ENCODE data around the gene PDPR. TPM values are rescaled to one million over a fixed set of nuclear protein-coding genes. Genes with fewer than 3 reads are reported as not detected.
"Not testable (repeated sequence)": the region's sequence is repeated elsewhere in the genome, so short reads cannot be mapped to it uniquely, and the experiment has no call there.

Gene PDPR
- total and polyA plus RNA-seq, 2 of the 8 experiments (the other 6 are each of a cell fraction or from before 2014, with no cell fraction given) = 40.2 to 43.1 TPM

DNA sequence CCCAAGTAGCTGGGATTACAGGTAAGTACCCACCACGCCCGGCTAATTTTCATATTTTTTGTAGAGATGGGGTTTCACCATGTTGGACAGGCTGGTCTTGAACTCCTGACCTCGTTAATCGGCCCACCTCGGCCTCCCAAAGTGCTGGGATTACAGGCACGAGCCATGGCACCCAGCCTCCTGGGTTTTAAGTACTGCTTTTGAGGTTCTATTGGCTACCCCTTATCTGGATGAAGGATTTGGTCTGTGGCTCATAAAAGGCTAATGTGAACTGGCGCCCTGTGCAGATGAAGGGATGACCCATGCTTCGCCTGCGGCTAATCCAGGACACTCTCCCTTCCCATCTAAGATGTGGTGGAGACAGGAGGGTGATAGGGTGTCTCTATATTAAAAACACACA is 85.0 kb downstream of the PDPR start:
- not testable (repeated sequence) for H2AFZ ChIP-seq (ENCODE audit: low read length)

DNA sequence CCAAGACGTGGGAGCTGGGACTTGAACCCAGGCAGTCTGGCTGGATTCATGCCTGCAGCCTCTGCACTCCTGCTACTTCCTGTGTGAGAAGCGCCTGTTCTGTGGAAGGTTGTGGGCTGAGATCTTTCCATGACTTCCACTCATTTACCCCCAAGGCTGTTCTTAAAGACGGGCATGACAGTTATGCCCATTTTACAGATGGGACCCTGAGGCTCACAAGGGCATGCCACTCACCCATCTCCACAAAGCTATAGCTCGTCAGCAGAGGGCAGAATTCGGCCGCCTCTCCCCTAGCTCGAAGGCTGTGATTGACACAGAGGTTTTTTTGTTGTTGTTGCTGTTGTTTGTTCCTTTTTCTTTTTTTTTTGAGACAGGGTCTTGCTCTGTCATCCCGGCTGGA is 85.9 kb downstream of the PDPR start:
- H4K91ac ChIP-seq (replicated peaks; ENCODE audit: insufficient read length, low read length); H3K56ac ChIP-seq (replicated peaks; ENCODE audit: insufficient read length, low read depth, low read length); H3K79me1 ChIP-seq (ENCODE audit: low read depth, low read length); H2BK12ac ChIP-seq (ENCODE audit: low read depth, low read length); H3K4ac ChIP-seq (replicated peaks; ENCODE audit: insufficient read length, low read depth, low read length); H3K23ac ChIP-seq (ENCODE audit: insufficient read length); H4K20me1 ChIP-seq (replicated peaks in 1 of 2; ENCODE audit: control insufficient read depth in 1 of 2, insufficient read depth in 2 of 2, low read length in 2 of 2); H3K27me3 ChIP-seq (replicated peaks in 1 of 4; ENCODE audit: control insufficient read depth in 3 of 4, extremely low read depth in 1 of 4, insufficient read depth in 3 of 4, low read length in 3 of 4); H3K9me3 ChIP-seq (ENCODE audit: insufficient read depth in 2 of 2, low read depth in 1 of 2, low read length in 1 of 2); H4K8ac ChIP-seq (ENCODE audit: extremely low read depth, insufficient read depth, low read length); H4K5ac ChIP-seq (ENCODE audit: insufficient read length, low read depth, low read length); H3K36me3 ChIP-seq (ENCODE audit: control insufficient read depth in 2 of 4, insufficient read depth in 4 of 4, low read length in 3 of 4); H2BK15ac ChIP-seq (ENCODE audit: low read length); H2AFZ ChIP-seq (ENCODE audit: low read length); H3K23me2 ChIP-seq (ENCODE audit: low read depth, low read length); H3K79me2 ChIP-seq (ENCODE audit: control insufficient read depth in 1 of 2, insufficient read depth in 2 of 2, low read length in 2 of 2); H3K18ac ChIP-seq (ENCODE audit: extremely low read depth, low read length); H3K4me3 ChIP-seq (ENCODE audit: extremely low read depth in 1 of 4, insufficient read depth in 2 of 4, low read depth in 3 of 4, low read length in 4 of 4); H2BK20ac ChIP-seq (ENCODE audit: low read length); H2AK5ac ChIP-seq (ENCODE audit: low read depth, low read length); H2BK5ac ChIP-seq (ENCODE audit: low read depth, low read length); H3K4me2 ChIP-seq (ENCODE audit: insufficient read depth in 1 of 2, low read depth in 2 of 2, low read length in 2 of 2); H3K27ac ChIP-seq (ENCODE audit: low read depth, low read length); CTCF ChIA-PET (ENCODE audit: partially characterized antibody); H3K9ac ChIP-seq (replicated peaks in 1 of 4; ENCODE audit: extremely low read depth in 1 of 4, low read depth in 3 of 4, low read length in 3 of 4); H3K14ac ChIP-seq (ENCODE audit: insufficient read length); H2BK120ac ChIP-seq (replicated peaks; ENCODE audit: low read depth, low read length); DNase-seq (ENCODE audit: low read depth in 1 of 2, low spot score in 2 of 2); POLR2A ChIA-PET (ENCODE audit: partially characterized antibody); FAIRE-seq; H3K4me1 ChIP-seq (replicated peaks in 1 of 4; ENCODE audit: control insufficient read depth in 3 of 4, insufficient read depth in 4 of 4, low read length in 3 of 4): not testable (repeated sequence)
- 80% methylated on average over 7 of the region's 8 CpGs; no CpG with 5 or more reads in 1 of the 2 experiments for WGBS, 2 experiments (ENCODE audit: extremely low coverage in 1 of 2, insufficient coverage in 1 of 2, insufficient read length in 1 of 2, insufficient replicate concordance in 2 of 2, low coverage in 1 of 2, low lambda C conversion rate in 2 of 2, missing lambda C conversion rate in 1 of 2)

More for the DNA sequence above, 85.0 kb downstream of the PDPR start:
- H3K23me2 ChIP-seq (ENCODE audit: low read depth, low read length); H4K20me1 ChIP-seq (replicated peaks in 1 of 2; ENCODE audit: control insufficient read depth in 1 of 2, insufficient read depth in 2 of 2, low read length in 2 of 2); H3K4me1 ChIP-seq (replicated peaks in 1 of 4; ENCODE audit: control insufficient read depth in 3 of 4, insufficient read depth in 4 of 4, low read length in 3 of 4); H3K4me3 ChIP-seq (ENCODE audit: extremely low read depth in 1 of 4, insufficient read depth in 2 of 4, low read depth in 3 of 4, low read length in 4 of 4); H2BK15ac ChIP-seq (ENCODE audit: low read length); H3K79me2 ChIP-seq (ENCODE audit: control insufficient read depth in 1 of 2, insufficient read depth in 2 of 2, low read length in 2 of 2); H3K56ac ChIP-seq (replicated peaks; ENCODE audit: insufficient read length, low read depth, low read length); DNase-seq (ENCODE audit: low read depth in 1 of 2, low spot score in 2 of 2); CTCF ChIA-PET (ENCODE audit: partially characterized antibody); H2BK5ac ChIP-seq (ENCODE audit: low read depth, low read length); FAIRE-seq; H3K4ac ChIP-seq (replicated peaks; ENCODE audit: insufficient read length, low read depth, low read length); H3K27me3 ChIP-seq (replicated peaks in 1 of 4; ENCODE audit: control insufficient read depth in 3 of 4, extremely low read depth in 1 of 4, insufficient read depth in 3 of 4, low read length in 3 of 4); H3K9ac ChIP-seq (replicated peaks in 1 of 4; ENCODE audit: extremely low read depth in 1 of 4, low read depth in 3 of 4, low read length in 3 of 4); H2AK5ac ChIP-seq (ENCODE audit: low read depth, low read length); H3K14ac ChIP-seq (ENCODE audit: insufficient read length); POLR2A ChIA-PET (ENCODE audit: partially characterized antibody); H3K79me1 ChIP-seq (ENCODE audit: low read depth, low read length); H4K5ac ChIP-seq (ENCODE audit: insufficient read length, low read depth, low read length); H3K23ac ChIP-seq (ENCODE audit: insufficient read length); H4K91ac ChIP-seq (replicated peaks; ENCODE audit: insufficient read length, low read length); H3K18ac ChIP-seq (ENCODE audit: extremely low read depth, low read length); H3K4me2 ChIP-seq (ENCODE audit: insufficient read depth in 1 of 2, low read depth in 2 of 2, low read length in 2 of 2); H3K27ac ChIP-seq (ENCODE audit: low read depth, low read length); H2BK120ac ChIP-seq (replicated peaks; ENCODE audit: low read depth, low read length); H4K8ac ChIP-seq (ENCODE audit: extremely low read depth, insufficient read depth, low read length); H3K36me3 ChIP-seq (ENCODE audit: control insufficient read depth in 2 of 4, insufficient read depth in 4 of 4, low read length in 3 of 4); H3K9me3 ChIP-seq (ENCODE audit: insufficient read depth in 2 of 2, low read depth in 1 of 2, low read length in 1 of 2); H2BK12ac ChIP-seq (ENCODE audit: low read depth, low read length); H2BK20ac ChIP-seq (ENCODE audit: low read length): not testable (repeated sequence)
- WGBS, 2 experiments (ENCODE audit: extremely low coverage in 1 of 2, insufficient coverage in 1 of 2, insufficient read length in 1 of 2, insufficient replicate concordance in 2 of 2, low coverage in 1 of 2, low lambda C conversion rate in 2 of 2, missing lambda C conversion rate in 1 of 2) = 90% methylated on average over 7 of the region's 9 CpGs; no CpG with 5 or more reads in 1 of the 2 experiments
